NCI-H187 treated with DMSO at 0.1 percent for 48 hours (cell line): ENCODE measurements around the gene ZNF57.
"Not testable (repeated sequence)": the region's sequence is repeated elsewhere in the genome, so short reads cannot be mapped to it uniquely, and the experiment has no call there.

Experiments
- DNase-seq: peaks from one replicate; lab custom pipeline; 2025; lab: John Stamatoyannopoulos, UW

Gene ZNF57

DNA sequence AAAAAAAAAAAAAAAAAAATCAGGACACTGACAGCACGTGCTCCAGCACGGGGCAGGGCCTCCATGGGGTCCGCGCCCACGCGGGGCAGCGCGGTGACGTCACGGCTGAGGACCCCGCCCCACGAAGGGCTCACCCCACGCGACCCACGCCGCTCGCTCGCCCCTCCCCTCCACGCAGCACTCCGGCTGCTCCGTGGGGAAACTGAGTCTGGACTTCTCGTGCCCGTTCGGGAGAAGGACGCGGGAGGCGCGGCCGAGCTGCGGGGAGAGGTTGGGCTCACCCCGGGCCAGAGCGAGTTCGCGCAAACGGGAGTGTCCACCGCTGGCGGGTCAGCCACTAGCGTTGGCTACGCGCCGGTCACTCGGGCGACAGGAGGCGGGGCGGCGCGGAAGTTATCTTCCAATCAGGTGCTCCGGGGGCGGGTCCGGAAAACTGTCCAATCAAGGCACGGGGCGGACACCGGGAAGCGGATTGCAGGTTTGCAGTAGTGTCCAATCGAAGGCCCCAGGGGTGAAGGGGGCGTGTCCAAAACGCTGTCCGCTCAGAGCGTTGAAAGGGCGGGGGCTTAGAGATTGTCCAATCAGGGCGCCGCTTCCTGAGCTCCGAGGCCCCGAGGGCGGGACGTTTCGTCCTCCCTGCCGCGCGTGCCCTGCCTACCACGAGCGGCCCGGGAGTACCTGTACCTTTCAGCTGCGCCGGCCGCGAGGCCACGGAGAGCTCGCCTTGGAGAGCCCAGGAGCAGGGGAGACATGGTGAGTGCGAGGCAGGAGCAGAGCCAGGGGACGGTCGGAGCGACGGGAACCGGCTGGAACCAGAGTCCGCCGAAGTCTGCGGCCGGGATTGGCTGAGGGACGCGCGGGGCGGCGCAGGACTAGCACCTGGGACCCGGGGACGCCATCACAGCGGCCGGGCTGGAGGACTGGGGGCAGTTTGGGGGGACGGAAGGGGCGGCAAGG, at the start of gene ZNF57:
TSS of gene ZNF57 (plus strand) at position 633 of the 957 bp plus-strand sequence. CDS start at position 751, 118 bp downstream.
- DNase-seq, result peak; percentile 94

DNA sequence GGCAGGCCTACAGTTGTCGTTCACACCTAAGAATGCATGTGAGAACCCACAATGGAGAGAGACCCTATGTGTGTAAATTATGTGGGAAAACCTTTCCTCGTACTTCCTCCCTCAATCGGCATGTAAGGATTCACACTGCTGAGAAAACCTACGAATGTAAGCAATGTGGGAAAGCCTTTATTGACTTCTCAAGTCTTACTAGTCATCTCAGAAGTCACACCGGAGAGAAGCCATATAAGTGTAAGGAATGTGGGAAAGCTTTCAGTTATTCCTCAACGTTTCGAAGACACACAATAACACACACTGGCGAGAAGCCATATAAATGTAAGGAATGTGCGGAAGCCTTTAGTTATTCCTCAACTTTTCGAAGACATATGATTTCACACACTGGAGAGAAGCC, 48.1 kb upstream of the ZNF57 start:
- no peak for DNase-seq

DNA sequence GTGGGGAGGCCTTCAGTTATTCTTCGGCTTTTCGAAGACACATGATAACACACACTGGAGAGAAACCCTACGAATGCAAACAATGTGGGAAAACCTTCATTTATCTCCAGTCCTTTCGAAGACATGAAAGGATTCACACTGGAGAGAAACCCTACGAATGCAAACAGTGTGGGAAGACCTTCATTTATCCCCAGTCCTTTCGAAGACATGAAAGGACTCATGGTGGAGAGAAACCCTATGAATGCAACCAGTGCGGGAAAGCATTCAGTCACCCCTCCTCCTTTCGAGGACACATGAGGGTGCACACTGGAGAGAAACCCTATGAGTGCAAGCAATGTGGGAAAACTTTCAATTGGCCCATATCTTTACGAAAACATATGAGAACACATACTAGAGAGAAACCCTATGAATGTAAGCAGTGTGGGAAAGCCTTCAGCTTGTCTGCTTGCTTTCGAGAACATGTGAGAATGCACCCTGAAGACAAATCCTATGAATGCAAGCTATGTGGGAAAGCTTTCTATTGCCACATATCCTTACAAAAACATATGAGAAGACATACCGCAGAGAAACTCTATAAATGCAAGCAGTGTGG, 47.6 kb upstream of the ZNF57 start:
- no peak for DNase-seq

DNA sequence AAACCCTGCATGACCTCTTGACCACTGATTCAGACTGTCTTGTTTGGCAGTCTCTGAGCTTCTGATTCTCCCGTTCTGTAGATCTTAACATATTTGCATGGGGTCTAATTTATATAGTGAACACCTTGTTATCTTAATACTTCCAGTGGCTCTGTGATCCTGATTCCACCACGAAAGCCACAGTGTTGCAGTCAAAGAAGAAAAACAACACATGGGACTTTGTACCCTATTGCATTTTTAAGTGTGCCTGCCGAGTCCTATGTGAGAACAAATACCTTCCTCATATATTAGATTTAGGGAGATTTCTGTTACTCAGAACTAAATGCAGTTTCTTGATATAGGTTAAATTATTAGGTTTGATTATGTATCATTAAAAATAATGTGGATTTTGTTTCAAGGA, 45.9 kb upstream of the ZNF57 start:
- no peak for DNase-seq

DNA sequence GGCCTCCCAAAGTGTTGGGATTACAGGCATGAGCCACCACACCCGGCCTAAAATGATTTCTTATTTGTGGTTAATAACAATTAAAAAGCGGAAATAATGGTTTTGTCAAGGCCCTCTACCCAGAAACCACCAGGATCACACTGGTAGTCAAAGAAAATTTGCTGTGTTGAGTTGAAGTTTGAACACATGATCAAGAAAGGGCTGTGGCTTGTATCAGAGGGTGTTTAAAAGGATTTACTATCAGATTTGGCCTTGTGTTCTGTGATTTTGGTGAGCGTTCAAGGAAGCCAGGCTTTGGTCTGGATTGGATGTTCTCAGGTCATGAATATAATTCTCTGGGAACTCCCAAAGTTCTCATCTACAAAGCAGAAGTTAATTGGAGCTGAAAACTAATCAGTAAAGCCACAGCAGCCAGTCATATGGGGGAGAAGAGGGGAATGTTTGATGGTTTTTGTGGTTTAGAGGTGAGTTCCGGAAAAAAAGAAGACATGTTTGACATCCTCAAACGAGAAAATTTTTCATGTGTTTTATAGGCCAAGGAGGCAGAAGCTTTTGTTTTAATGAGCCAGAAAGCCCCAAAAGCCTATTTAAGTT, 44.2 kb upstream of the ZNF57 start:
- DNase-seq, result no peak

DNA sequence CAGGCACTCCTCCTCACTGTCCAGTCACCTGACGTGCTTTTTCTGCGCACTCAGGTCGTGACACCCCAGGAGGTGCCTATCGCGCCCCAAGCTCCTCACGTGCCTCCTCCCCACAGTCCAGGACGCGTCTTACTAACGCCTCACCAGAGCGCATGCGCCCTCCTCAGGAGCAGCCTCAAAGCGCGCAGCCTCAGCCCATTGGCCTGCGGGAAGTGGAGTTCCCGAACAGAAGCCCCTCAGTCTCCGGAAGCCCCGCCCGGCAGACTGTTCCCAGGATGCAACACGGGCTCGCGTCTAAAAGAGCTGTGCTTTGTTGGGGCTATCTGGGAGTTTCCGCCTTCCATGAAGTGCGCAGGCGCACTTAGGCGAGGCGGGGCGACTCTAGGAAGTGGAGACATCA, 41.9 kb upstream of the ZNF57 start:
- DNase-seq, result no peak

DNA sequence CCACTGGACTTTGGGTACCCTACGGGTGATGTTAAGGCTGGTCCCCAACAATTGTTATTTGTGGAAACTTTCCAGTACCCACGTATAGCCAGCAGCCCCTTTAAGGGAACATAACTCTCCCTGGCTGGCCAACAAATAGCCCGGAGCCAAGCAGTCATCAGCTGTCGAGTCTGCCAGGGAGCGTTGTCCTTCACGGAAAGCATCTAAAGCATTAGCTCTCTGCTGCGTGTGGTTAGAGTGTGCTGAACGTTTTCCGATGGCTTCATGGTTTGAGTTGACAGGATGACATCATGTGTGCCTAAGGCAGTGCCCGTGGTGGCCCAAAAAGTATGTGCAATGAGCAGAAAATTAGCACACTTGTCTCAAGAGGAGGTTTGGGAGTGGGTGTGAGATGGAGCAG, 36.9 kb upstream of the ZNF57 start:
- DNase-seq, result no peak

DNA sequence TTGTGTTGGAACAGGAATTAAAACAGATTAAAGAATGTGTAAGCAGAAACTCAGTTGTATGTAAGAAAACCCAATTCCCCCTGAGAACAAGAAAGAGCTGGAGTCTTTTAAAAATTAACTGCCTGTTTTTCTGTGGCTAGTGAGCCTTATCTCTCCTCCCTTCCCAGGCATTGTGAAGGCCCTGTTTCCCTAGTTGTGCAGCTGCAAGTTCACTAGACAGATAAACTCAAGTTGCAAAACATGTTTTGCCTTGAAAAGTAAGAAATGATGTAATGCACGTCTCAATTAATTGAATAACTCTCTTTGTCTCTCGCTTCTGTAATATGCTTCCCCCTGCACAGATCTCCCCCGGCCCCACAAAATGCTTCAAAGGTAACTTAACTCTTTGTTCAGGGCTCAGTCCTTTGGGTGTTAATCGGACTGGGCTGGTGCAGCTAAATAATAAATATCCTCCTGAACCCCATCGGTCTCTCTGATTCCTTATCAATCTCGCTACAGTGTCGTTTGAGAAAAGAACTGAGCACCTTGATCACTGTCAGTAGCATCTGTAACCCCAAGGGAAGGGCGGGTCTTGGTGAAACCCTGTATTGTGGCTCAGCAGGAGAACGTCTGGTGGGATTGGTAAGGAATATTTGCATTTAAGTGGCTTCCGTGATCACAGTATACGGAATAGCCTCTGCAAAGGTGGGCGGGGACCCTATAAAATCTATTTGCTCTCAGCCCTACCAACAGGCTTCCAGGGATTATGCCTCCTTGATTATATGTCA, 35.2 kb upstream of the ZNF57 start:
- no peak for DNase-seq

DNA sequence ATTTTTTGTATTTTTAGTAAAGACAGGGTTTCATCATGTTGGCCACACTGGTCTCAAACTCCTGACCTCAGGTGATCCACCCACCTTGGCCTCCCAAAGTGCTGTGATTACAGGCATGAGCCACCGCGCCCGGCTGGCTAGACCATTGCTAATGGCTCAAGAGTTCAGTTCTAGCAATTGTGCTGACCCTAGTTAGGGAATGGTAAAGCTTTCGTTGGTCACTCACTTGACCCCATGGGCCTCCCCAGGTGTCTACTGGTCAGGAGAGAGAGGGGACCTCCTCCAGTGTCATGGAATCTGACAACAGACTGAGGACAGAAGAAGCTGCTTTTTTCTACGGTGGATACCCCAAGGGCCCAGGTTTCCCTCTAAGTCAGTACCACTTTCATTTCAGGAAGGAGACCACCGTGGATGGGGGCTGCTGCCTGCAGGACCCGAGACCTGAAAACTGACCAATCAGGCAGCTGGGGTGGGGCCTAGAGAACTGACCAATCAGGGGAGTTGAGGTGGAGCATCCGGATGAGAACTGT, 34.2 kb upstream of the ZNF57 start:
- no peak for DNase-seq

DNA sequence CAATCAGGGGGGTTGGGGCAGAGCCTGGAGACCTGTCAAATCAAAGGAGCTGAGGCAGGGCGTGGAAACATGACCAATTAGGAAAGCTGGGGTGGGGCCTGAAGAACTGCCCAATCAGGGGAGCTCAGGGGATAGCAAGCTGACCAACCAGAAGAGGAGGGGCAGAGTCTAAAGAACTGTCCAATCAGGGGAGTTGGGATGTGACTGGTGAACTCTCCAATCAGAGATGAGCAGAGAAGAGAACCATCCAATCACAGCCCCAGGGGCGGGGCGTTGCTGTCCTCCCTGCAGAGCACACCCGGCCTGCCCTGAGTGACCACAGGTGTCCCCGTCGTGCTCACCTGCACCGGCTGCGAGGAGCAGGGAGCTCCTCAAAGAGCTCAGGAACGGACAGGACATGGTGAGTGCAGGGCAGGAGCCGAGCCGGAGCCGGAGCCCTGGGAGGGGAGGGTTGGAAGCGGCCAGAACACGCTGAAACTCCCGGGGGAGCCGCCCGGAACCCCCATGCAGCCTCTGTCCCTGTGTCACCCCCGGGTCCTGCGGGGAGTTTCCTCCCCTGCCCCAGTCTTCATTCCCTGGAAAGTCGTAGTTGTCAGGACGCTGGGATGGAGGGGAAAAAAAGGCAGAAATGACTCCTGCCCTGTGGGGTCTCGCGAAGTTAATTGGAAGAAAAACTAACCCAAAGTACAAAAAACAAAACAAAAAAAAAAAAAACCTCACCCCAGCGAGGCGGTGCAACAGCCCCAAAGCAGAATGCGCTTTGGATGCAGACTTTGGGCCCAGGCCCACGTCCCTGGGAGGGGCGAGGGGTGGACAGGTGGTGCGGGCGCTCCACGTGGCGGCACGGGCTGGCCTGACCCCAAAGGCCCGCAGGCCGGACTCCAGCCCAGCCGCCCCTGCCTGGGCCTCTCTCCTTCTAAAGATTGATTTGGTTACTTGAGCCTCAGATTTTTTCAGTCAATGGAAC, 33.4 kb upstream of the ZNF57 start, which contains the start of gene ZNF556:
TSS of gene ZNF556 (plus strand) at position 311 of the 967 bp plus-strand sequence. CDS start at position 398, 87 bp downstream.
- no peak for DNase-seq

DNA sequence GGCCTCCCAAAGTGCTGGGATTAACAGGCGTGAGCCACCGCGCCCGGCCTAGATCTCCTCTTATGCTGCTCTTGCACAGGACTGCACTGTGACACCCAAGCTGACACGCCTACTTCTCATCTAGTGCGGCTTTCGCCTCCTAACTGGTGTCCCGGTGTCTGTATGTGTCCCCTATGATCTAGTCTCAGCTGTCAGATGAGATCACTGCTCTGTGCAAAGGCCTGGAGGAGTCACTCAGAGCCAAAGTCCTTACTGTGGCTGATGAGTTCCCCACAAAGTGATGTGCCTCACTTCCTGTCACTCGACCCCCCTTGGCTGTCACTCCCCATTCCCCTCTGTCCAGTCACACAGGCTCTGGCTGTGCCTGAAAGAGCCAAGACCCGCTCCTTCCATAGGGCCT, 31.1 kb upstream of the ZNF57 start:
- DNase-seq, result no peak

DNA sequence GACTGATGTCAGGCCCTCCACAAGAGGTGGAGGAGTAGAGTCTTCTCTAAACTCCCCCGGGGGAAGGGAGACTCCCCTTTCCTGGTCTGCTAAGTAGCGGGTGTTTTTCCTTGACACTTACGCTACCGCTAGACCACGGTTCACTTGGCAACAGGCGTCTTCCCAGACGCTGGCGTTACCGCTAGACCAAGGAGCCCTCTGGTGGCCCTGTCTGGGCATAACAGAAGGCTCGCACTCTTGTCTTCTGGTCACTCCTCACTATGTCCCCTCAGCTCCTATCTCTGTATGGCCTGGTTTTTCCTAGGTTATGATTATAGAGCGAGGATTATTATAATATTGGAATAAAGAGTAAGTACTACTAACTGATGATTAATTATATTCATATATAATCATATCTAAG, 28.6 kb upstream of the ZNF57 start:
- DNase-seq, result not testable (repeated sequence)

DNA sequence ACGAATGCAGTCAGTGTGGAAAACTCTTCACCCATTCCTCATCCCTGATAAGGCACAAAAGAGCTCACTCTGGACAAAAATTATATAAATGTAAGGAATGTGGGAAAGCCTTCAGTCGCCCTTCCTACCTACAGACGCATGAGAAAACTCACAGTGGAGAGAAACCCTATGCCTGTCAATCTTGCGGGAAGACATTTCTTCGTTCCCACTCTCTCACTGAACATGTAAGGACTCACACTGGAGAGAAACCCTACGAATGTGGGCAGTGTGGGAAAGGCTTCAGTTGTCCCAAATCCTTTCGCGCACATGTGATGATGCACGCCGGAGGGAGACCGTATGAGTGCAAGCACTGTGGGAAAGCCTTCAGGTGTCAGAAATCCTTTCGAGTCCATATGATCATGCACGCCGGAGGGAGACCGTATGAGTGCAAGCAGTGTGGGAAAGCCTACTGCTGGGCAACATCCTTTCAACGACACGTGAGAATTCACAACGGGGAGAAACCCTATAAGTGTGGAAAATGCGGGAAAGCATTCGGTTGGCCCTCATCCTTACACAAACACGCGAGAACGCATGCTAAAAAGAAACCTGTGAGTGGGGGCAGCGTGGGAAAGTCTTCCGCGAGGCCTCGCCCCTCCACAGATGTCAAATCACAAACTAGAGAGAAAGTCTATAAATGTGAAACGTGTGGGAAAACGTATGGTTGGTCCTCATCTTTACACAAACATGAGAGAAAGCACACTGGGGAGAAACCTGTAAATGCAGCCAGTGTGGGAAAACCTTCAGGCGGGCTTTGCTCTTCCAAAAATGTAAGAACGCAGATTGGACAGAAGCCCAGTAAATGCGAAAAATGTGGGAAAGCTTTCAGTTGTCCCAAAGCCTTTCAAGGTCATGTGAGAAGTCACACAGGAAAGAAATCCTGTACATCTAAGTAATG, 23.1 kb upstream of the ZNF57 start:
- no peak for DNase-seq

DNA sequence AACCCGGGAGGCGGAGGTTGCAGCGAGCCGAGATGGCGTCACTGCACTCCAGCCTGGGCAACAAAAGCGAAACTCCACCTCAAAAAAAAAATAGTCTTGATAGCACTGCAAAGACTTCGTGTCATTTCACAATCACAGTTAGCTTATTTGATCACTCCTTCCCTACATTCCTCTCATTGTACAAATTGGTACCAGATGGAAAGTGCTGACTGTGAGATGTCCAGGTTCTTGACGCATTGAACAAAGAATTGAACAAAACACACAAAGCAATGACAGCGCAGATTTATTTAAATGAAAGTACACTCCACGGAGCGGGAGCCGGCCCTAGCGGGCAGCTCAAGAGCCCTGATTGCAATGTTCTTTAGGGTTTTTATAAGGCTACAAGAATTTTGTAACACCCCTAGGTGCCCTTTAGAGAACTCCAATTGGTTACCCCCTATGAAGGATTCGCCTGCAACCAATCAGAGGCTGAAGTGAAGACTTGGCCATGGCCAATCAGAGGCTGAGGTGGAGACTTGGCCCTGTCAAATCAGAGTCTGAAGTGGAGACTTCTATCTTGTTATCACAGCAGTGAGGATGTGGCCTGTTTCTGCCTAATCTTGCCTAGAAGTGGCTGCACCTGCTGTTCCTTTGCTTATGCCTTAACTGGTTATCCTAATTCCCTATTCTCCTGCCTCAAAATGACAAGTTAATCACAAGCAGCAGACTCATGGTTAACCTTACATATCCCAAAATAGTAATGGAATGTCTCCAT, 16.9 kb upstream of the ZNF57 start:
- no peak for DNase-seq

DNA sequence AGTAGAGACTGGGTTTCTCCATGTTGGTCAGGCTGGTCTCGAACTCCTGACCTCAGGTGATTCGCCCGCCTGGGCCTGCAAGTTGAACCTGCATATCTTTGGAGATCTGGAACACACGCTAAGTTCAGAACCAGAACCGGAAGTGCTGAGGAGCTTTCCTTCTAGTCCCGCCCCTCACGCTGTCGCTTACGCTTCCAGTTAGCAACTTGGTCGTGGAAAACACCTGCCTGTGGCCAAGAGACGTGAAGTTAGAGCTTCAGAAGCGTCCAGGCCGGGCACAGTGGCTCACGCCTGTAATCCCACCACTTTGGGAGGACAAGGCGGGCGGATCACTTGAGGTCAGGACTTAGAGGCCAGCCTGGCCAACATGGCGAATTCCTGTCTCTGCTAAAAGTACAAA, 15.0 kb upstream of the ZNF57 start:
- DNase-seq, result no peak

DNA sequence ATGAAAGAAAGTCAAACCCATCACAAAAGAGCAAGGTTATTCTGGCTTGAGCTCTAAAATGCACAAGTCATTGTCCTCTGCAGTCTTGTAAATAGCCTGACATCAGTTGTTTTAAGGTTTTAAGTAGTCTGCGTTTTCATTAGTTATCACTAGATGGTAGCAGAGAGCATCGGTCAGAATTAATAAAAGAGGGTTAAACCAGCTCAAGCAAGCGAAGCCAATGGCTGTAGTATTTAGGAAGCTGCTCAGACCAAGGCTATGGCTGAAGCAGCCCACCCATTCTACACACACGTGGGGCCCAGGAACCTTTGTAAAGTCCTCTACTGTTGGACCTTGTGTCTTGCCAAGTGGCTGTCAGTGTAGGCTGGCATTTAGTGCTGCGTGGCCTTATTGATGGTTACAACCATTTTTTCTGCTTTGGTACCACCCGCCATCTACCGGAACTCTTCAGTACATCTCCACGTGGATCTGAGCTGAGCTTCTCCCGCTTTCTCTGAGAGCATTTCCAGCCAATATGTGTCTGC, 13.3 kb upstream of the ZNF57 start:
- peak; percentile 37 for DNase-seq

DNA sequence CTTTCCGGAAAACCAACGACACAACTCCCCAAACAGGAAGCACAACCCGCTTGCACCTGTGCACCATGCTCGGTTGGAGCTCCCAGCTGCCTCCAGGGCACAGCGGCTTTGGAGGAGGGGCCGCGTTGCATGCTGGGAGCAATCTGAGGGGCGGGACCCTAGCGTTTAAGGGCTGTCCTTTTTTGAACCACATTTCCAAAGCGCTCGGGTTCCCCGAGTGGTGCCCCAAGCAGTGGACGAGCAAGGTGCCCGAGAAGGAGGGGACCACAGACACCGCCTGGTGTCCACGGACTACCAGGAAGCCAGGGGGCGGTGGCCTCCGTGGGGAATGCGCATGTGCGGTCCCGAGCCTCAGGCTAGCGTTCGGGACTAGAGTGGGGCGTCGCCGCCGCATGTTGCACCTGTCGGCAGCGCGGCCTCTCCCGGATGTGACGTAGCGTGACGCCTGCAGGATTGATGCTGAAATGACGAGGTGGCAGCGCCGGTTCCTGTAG, 11.9 kb upstream of the ZNF57 start:
- no peak for DNase-seq

DNA sequence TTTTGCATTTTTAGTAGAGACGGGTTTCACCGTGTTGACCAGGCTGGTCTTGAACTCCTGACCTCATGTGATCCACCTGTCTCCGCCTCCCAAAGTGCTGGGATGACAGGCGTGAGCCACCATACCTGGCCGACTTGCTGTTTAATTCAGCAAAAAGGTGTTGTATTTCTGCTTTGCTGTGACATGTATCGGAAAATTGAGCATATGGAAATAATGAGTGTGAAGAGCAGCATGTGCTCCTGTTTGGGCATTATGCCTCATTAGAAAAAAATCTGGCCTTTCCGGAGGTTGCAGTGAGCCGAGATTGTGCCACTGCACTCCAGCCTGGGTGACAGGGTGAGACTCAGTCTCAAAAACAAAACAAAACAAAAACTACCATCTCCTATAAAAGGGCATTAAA, 10.2 kb upstream of the ZNF57 start:
- not testable (repeated sequence) for DNase-seq
